Right cardiac atrium (tissue), 5 donors: ENCODE measurements around the gene ETS2. TPM values are rescaled to one million over a fixed set of nuclear protein-coding genes. Genes with fewer than 3 reads are reported as not detected.

Experiments
- ATAC-seq, 2 donors: fragments of 200-7000 bp; cut with Tn5 transposase; one replicate each; pipeline versions ENCODE4 v1.8.0 to v1.9.1; 2020; ENCODE audit warnings: moderate library complexity in 2 of 2, mild to moderate bottlenecking in 1 of 2
- DNase-seq, 3 donors: peaks; one replicate each; pipeline ENCODE4 v3.0.0-alpha.2; 2020
- H3K27ac ChIP-seq: one replicate; pipeline ENCODE4 v1.5.1; 2013; ENCODE audit warnings: mild to moderate bottlenecking, low read length, control low read depth, moderate library complexity
- H3K27me3 ChIP-seq: one replicate; pipeline ENCODE4 v1.6.1; 2013; ENCODE audit not compliant: control insufficient read depth, insufficient read depth
- H3K4me1 ChIP-seq: one replicate; pipeline ENCODE4 v1.6.1; 2013; ENCODE audit warnings: low read length; ENCODE audit not compliant: control insufficient read depth, insufficient read depth
- H3K4me3 ChIP-seq: one replicate; pipeline ENCODE4 v1.5.1; 2013; ENCODE audit warnings: low read length, control low read depth
- H3K9me3 ChIP-seq: one replicate; pipeline ENCODE4 v1.6.1; 2013; ENCODE audit warnings: low read length; ENCODE audit not compliant: control insufficient read depth
- WGBS: extraction: QIAGEN DNeasy Blood & Tissue Kit; methylation state at CpG from one replicate; pipeline ENCODE4 v1.1.7; 2013; 5-methylcytosine and 5-hydroxymethylcytosine counted together
- intact Hi-C, 4 donors: fragments of 100-400 bp; cut with DNase I; formaldehyde crosslinking; loops; one replicate each; pipeline versions ENCODE4 v1.11.0 to v1.14.0; 2022 to 2023
- polyA plus RNA-seq: library from polyadenylated mRNA; stranded (reverse); fragments of 200-250 nt; gene quantifications from one replicate; pipeline ENCODE4 v1.2.3, GENCODE V29; 2013
- total RNA-seq, 4 donors: library from RNA; stranded (reverse); fragmentation: NEBNext Ultra II Directional; extraction: Animal tissue kit (Norgen Biotek cat#: 25700); gene quantifications; one replicate each; pipeline ENCODE4 v1.2.1, GENCODE V29; 2021
- donor health status: healthy with polysubstance abuse.
- donor health status: DM: no; HTN: yes; CAD: no.
- donor health status: DM: no; HTN: no; CAD: no.
- donor health status: DM: no; HTN: yes; CAD: no; lungs with severe emphysema.
- donor health status: DM: yes; HTN: yes; CAD: no.

ETS2 gene
- total and polyA plus RNA-seq, 5 donors: 29.7 to 76.3 (median 44.4) TPM

- H3K27ac ChIP-seq: no peak overlapping the region
- no peaks in the 10 kb centered on the region for H3K27me3 ChIP-seq
- WGBS: 87% methylated on average over 16 of the region's 16 CpGs
- ATAC-seq (no peak), DNase-seq (no peak)
- no peaks in the 10 kb centered on the region for H3K4me1 ChIP-seq
- H3K4me3 ChIP-seq: no peak overlapping the region
- no peaks in the 10 kb centered on the region for H3K9me3 ChIP-seq
- intact Hi-C loops: no loop called here
Observed at GRCh38 chr21:38793926-38794713, 11.6 kb upstream of the ETS2 start.

- DNase-seq: no peak
- no peaks in the 10 kb centered on the region for H3K9me3 ChIP-seq
- no peak for ATAC-seq
- H3K4me1 ChIP-seq: no peaks in the 10 kb centered on the region
- H3K27ac ChIP-seq: no peak overlapping the region
- 72% methylated on average over 6 of the region's 6 CpGs for WGBS
- no peak overlapping the region for H3K4me3 ChIP-seq
- intact Hi-C loops: no loop called here
- no peaks in the 10 kb centered on the region for H3K27me3 ChIP-seq
Observed at GRCh38 chr21:38794978-38795377, 10.8 kb upstream of the ETS2 start.

- ATAC-seq (no peak), DNase-seq (no peak)
- H3K4me1 ChIP-seq: no peaks in the 10 kb centered on the region
Observed at GRCh38 chr21:38795475-38795874, 10.3 kb upstream of the ETS2 start.

GRCh38 chr21:38796424-38796823 lies 9.3 kb upstream of the ETS2 start:
- no peaks in the 10 kb centered on the region for H3K9me3 ChIP-seq
- no peak overlapping the region for H3K27ac ChIP-seq
- WGBS: 93% methylated on average over 5 of the region's 5 CpGs
- no peaks in the 10 kb centered on the region for H3K27me3 ChIP-seq
- no peak overlapping the region for H3K4me3 ChIP-seq
- intact Hi-C loops: no loop called here
- ATAC-seq (no peak), DNase-seq (no peak)
- H3K4me1 ChIP-seq: no peaks in the 10 kb centered on the region

More at GRCh38 chr21:38795475-38795874, 10.3 kb upstream of the ETS2 start:
- WGBS: 95% methylated on average over 8 of the region's 8 CpGs
- Histone ChIP-seq H3K27ac (no peak overlapping the region), H3K9me3 (no peaks in the 10 kb centered on the region), H3K27me3 (no peaks in the 10 kb centered on the region), H3K4me3 (no peak overlapping the region)
- intact Hi-C loops: no loop called here

GRCh38 chr21:38797470-38797869 lies 8.3 kb upstream of the ETS2 start:
- Histone ChIP-seq H3K9me3 (no peaks in the 10 kb centered on the region), H3K4me3 (no peak overlapping the region), H3K27ac (no peak overlapping the region), H3K27me3 (no peaks in the 10 kb centered on the region), H3K4me1 (no peaks in the 10 kb centered on the region)
- intact Hi-C loops: no loop called here
- WGBS: 78% methylated on average over 3 of the region's 3 CpGs
- ATAC-seq: peak; percentile 44 to 64
- no peak for DNase-seq

GRCh38 chr21:38798081-38798480 lies 7.6 kb upstream of the ETS2 start:
- no peaks in the 10 kb centered on the region for H3K4me1 ChIP-seq
- H3K4me3 ChIP-seq: no peak overlapping the region
- no peak for ATAC-seq
- DNase-seq: no peak
- H3K27ac ChIP-seq: no peak overlapping the region
- H3K9me3 ChIP-seq: no peaks in the 10 kb centered on the region
- intact Hi-C loops: no loop called here
- no peaks in the 10 kb centered on the region for H3K27me3 ChIP-seq
- WGBS: 84% methylated on average over 6 of the region's 6 CpGs

GRCh38 chr21:38798481-38798882 lies 7.2 kb upstream of the ETS2 start:
- WGBS: 83% methylated on average over 7 of the region's 7 CpGs
- DNase-seq: no peak
- Histone ChIP-seq H3K9me3 (no peaks in the 10 kb centered on the region), H3K4me1 (no peaks in the 10 kb centered on the region), H3K4me3 (no peak overlapping the region), H3K27me3 (no peaks in the 10 kb centered on the region), H3K27ac (no peak overlapping the region)
- intact Hi-C loops: no loop called here
- ATAC-seq: no peak

GRCh38 chr21:38800046-38800758 lies 5.5 kb upstream of the ETS2 start:
- Histone ChIP-seq H3K27ac (no peak overlapping the region), H3K4me3 (no peak overlapping the region), H3K9me3 (no peaks in the 10 kb centered on the region), H3K27me3 (no peaks in the 10 kb centered on the region), H3K4me1 (no peaks in the 10 kb centered on the region)
- intact Hi-C loops: loop anchor here (2.0 to 10.0 kb wide), 7 partner anchors 43 to 327 kb away; no protein-coding TSS in a partner anchor
- DNase-seq: no peak
- WGBS: 94% methylated on average over 5 of the region's 5 CpGs
- no peak for ATAC-seq

GRCh38 chr21:38800924-38801744 lies 4.6 kb upstream of the ETS2 start:
- 92% methylated on average over 12 of the region's 12 CpGs for WGBS
- no peak overlapping the region for H3K27ac ChIP-seq
- no peaks in the 10 kb centered on the region for H3K9me3 ChIP-seq
- H3K4me3 ChIP-seq: no peak overlapping the region
- no peaks in the 10 kb centered on the region for H3K4me1 ChIP-seq
- H3K27me3 ChIP-seq: no peaks in the 10 kb centered on the region
- DNase-seq: no peak
- intact Hi-C loops: loop anchor here (2.0 to 10.0 kb wide), 7 partner anchors 44 to 326 kb away; no protein-coding TSS in a partner anchor
- ATAC-seq: no peak

GRCh38 chr21:38802050-38803026 lies 3.4 kb upstream of the ETS2 start:
- Histone ChIP-seq H3K27ac (no peak overlapping the region), H3K4me1 (no peaks in the 10 kb centered on the region), H3K27me3 (no peaks in the 10 kb centered on the region), H3K4me3 (no peak overlapping the region), H3K9me3 (no peaks in the 10 kb centered on the region)
- no peak for ATAC-seq
- WGBS: 86% methylated on average over 16 of the region's 16 CpGs
- no peak for DNase-seq
- intact Hi-C loops: loop anchor here in 3 of 4 donors (5.0 to 10.0 kb wide), 6 partner anchors 45 to 325 kb away; no protein-coding TSS in a partner anchor
